ENCODE results near the gene KIAA0232.
"Not testable (repeated sequence)": the region's sequence is repeated elsewhere in the genome, so short reads cannot be mapped to it uniquely, and the experiment has no call there.

The KIAA0232 gene

DNA sequence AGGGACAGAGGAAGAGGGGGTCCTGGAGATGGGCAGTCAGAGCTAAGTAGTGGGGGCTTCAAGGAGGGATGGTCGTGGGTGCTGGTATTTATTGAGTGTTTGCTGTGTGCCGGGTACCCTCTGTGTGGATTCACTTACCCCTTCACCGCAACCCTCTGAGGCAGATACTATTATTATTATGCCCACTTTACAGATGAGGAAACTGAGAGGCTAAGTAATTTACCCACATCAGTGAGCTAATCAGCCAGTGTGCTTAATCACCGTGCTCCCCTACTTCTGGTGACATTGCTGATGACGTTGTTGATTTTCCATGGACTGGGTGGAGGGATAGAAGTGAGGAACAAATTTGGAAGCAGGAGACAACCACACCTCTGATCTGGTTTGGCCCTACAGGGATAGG, 4.1 kb upstream of the KIAA0232 start:
- no peak for DNase-seq

DNA sequence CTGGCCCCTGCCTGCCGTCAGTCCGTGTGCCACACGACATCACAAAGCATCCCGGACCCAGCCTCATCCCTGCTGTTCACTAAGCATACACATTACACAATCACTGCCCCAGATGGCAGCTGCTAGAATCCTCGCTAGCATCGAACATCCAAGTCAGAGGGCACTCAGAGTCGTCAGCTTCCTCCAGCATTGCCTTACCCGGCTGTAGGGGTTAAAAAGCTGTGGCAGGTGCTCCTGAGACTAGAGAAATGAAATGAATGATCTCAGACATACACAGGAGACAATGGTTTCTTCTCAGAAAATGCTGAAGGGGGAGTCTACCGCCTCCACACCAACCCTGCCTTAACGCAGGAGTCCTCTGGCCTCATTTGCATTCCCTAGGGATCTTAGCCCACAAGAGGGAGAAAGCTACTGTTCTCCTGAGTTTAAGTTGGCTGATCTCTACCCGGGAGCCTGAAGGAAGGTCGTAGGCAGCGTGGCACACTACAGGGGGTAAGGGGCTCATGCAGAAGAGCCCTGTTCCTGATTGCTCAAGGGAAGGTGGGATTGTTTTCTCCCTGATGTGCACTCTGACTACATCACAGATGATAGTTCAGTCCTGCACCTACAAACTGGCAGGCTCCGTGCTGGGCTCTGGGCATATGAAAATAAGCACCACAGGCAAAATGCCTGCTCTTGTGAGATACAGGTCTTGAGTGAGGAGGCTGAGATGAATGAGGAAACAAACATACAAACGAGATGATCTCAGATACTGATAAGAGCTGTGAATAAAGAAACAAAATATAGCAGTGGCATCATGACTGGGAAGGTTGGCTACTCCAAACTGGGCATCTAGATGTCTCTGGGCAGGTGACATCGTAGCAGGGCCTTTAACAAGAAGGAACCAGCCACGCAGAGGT, 2.6 kb upstream of the KIAA0232 start:
- peak; percentile 9 for DNase-seq

DNA sequence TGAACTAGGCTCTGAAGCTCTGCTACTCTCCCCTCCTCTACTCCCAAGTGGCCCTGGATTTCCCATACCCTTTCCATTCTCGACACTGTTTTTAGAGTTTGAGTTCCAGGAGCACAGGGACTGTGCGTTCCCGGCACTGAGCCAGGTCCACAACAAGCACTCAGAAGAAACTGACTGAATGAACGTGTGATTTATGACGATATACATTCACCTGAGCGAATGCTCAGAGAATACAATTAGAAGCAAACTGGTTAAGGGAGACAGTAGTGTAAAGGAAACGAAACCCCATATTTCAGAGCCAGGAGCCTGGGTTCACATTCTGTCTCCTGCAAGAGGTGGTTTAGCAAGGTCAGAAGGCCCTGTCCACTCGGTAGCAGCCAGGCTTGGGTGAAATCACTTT, 1.4 kb upstream of the KIAA0232 start:
- no peak for DNase-seq

DNA sequence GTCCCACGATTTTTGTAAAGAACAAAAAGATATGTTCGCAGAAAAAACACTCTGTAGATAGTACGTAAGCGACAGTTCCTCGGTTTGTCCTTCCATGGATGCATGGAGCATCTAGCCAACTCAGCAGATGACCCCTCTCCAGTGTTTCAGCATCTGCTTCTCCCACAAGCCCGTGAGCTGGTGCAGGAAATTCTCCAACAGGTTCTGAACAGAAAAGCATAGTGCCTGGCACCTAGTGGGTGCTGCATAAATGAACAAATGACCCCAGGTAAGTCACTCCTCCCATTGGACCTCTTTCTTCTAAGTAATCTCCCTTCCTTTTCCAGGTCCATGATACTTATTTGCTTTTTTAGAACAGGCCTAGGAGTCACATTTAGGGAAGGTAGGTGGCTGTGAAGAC, 966 bp upstream of the KIAA0232 start:
- no peak for DNase-seq

DNA sequence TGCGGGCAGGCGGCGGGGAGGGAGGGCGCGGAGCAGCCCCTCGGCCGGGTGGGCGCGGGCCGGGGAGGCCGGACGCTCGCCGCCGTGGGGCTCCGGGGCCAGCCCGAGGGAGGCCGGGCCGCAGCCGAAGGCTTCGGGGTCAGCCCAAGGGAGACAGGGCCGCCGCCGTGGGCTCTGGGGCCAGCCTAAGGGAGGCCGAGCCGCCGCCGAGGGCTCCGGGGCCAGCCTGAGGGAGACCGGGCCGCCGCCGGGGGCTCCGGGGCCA, 251 bp downstream of the KIAA0232 start:
- no peak for DNase-seq

DNA sequence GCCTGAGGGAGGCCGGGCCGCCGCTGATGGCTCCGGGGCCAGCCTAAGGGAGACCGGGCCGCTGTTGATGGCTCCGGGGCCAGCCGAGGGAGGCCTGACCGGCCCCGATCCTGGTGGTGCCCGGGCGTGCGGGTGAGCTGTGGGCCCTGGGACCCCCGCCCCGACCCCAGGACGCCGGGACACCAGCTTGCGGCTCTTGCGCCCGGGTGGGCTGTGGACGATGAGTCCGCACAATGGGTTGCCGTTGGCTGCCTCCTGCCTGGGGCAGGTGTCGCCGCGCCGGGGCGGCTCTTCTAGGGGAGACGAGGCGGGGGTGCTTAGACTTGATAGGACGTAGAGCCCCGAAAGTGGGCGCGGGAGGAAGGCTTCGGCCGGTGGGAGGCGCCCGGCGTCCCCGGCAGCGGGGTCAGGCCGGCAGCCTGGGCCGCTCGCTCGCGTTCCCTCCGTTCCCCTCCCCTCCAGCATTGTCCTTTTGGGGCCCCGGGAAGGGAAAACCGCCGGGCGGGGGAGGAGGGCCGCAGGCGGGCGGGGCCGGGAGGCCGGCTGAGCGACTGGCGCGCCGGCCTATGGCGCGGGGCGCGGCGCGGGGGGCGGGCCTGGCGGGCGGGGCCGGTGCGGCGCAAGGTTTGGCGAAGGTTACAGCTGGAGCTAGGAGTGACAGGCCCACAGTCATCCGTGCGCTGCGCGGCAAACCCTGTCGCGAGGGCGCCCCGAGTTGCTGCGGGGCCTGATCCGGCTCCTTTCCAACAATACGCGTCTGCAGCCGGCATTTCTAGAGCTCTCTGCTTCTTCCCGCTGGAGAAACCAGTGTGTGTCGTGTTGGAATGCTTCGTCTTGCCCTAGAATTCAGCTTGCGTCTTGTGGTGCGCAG, 819 bp downstream of the KIAA0232 start:
- DNase-seq, result peak; percentile 27

DNA sequence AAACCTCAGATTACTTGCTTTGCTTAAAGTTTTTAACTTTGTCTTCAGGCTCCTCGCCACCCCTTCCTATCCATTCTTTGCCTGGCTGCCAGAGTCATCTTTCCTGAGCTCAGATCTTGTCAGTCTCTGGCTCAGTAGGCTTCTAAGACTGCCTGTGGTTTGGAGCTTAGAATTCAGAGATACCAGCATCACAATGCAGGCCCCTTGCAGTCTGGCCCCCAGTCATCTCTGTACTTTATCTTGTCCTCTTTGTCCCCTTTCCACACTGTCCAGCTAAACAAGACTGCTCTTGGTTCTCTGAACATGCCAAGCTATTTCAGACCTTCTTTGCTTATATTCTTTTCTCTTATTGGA, 3.0 kb downstream of the KIAA0232 start:
- no peak for DNase-seq

DNA sequence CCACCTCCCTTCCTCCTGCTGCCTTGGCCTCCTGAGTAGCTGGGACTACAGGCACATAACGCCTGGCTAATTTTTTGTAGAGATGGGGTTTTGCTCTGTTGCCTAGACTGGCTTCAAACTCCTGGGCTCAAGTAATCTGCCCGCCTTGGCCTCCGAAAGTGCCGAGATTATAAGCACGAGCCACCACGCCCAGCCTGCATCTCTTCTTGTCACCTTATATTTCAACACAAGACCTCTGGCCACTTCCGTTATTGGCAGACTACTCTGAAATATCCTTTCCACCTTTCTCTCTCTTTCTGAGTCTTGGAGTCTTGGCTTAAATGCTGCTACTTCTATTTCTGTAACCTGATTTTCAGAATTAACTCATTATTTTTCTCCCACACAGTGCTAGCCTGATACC, 5.6 kb downstream of the KIAA0232 start:
- DNase-seq, result no peak

DNA sequence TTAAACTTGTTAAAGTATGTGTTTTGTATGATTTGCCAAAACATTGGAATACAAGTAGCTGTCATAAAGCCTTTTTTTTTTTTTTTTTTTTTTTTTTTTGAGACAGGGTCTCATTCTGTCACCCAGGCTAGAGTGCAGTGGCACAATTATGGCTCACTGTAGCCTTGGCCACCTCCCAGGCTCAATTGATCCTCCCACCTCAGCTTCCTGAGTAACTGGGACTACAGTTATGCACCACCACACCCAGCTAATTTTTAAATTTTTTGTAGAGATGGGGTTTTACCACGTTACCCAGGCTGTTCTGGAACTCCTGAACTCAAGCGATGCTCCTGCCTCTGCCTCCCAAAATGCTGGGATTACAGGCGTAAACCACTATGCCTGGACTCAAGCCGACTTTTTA, 8.7 kb downstream of the KIAA0232 start:
- DNase-seq, result not testable (repeated sequence)

DNA sequence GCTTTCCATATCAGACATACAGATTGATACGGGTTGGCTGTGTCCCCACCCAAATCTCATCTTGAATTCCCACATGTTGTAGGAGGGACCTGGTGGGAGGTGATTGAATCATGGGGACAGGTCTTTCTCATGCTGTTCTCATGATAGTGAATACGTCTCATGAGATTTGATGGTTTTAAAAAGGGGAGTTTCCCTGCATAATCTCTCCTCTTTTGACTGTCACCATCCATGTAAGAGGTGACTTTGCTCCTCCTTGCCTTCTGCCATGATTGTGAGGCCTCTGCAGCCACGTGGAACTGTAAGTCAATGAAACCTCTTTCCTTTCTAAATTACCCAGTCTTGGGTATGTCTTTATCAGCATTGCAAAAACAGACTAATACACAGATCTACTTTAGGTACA, 9.3 kb downstream of the KIAA0232 start:
- DNase-seq, result not testable (repeated sequence)

DNA sequence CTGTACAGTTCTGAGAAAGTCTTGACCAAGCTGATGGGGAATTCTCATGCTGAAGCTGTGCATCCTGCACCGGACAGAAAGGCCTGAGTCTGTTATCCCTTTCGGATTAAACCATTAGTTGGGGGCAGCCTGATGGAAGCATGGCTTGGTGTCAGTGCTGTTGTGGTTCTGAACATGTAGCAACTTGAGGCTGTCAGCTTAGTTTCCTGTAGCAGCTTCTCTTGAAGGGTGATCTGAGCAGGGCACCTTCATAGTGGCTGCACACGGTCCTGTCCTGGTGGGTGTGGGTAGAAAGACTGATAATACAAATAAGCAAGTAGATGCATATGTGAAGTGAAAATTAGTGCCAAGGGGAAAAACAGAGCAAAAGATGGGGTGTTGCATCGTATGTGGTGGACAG, 11.7 kb downstream of the KIAA0232 start:
- no peak for DNase-seq

DNA sequence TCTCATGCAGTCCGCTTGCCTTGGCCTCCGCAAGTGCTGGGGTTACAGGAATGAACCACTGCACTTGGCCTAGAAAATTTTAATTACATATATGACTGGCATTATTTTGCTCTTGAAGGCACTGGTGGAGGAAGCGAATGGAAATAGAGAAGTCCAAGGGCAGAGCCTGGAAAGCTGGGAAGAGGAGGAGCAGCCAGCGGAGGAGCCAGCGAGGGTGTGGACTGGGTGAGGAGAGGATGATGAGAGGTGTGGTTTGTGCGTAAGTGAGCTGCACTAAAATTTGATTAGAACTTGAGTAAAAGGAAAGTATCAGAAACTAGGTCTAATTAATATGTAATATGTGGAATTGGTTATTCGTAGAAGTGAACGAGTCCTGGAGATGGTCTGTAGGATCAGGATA, 13.3 kb downstream of the KIAA0232 start:
- no peak for DNase-seq

DNA sequence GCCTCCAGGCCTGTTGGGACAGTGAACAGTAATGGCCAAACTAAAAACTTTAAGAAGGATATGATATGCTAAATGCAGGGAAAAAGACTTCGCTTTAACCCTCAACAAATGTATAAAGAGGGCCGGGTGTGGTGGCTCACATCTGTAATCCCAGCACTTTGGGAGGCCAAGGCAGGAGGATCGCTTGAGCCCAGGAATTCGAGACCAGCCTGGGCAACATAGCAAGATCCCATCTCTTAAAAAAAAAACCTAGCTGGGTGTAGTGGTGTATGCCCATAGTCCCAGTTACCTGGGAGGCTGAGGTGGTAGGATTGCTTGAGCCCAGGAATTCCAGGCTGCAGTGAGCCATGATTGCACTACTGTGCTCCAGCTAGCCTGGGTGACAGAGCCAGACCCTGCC, 14.8 kb downstream of the KIAA0232 start:
- not testable (repeated sequence) for DNase-seq

DNA sequence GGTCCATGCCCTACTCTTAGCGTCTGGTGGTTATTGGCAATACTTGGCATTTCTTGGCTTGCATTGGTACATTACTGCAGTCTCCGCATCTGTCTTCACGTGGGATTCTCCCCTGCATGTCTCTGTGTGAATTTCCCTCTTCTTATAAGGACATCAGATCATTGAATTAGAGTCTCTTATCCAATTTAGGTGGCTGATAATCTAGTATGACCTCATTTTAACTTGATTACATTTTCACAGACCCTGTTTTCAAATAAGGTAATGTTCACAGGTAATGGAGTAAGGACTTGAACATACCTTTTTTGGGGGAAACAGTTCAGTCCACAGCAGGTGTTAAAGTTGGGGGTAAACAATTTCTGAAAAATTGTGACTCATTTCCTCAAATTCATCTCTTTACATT, 16.6 kb downstream of the KIAA0232 start:
- no peak for DNase-seq

DNA sequence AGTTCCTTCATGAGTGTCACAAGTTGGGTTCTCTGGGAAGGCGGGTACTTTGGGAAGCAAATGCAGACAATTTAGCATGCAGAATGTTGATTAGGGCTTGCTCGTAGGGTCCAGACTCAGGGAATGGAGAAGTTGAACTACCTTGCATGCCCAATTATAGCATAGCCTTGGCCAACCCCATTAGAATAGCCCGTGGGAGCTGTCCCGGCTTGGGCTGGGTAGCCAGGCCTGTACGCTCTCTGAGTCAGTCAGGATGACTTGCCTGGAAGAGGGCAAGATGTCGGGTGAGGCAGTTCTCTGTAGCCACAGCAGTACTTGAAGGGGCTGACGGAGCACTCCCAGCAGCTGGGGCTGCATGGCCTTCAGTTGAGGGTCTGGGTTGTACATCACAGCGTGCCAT, 19.5 kb downstream of the KIAA0232 start:
- DNase-seq, result no peak

DNA sequence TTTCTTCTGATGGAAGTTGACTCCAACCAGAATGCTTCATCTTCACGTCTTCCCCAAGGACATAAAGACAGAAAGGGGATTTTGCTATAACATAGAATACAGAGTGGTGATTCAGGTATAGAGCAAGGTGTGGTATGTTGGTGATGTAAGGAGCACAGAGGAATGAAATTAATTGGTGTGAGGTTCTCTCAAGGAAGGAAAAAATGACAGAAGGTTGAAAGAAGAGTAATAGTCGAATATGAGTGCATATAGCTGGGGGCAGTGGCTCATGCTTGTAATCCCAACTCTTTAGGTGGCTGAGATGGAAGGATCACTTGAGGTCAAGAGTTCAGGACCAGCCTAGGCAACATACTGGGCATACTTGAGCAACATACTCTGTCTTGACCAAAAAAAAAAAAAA, 20.1 kb downstream of the KIAA0232 start:
- DNase-seq, result no peak

DNA sequence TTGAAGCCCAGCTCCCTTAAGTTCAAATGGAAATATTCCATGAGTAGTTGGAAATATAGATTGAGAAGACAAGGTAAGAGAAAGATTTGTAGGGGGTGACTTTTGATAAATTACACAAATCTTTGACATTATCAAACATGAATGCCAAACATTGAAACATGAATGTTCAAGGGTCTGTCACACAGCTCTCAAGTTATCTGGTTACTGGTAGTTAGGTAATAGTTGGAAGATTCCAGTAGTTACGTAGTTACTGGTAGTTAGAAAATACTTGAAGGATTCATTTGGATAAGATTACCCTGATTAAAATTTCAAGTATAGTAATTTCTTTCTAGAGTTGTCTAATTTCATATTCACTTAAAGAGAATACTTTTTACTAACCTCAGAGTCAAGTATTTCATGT, 20.7 kb downstream of the KIAA0232 start:
- no peak for DNase-seq

DNA sequence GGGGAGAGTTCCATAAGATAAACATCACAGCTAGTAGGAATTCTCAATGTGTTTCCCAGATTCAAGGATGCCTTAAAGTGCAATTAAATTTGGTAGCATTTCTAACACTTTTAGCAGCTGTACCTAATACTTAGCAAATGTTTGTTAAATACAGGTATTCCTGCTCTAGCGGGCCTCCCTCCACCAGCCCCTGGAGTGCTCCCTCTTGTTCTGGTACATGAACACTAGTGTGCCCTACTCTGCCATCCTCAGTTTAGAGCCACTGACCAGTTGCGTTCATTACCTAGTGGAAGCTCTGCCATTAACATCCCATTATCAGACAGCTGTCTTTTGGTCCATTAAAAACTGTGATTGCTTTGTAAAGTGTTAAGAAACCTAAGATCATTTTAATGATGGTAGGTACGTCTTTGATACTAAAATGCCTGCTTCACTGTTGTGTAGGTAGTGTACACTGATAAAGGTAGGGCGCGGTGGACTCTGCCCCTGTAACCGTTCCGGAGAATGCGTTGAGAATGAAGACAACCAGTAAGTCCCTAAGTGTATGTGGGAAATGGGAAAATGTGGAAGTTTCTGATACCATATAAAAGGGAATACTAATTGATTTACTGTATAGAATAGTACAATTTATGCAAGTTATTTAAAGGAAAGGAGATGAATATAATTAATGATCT, 21.7 kb downstream of the KIAA0232 start:
- DNase-seq, result no peak

DNA sequence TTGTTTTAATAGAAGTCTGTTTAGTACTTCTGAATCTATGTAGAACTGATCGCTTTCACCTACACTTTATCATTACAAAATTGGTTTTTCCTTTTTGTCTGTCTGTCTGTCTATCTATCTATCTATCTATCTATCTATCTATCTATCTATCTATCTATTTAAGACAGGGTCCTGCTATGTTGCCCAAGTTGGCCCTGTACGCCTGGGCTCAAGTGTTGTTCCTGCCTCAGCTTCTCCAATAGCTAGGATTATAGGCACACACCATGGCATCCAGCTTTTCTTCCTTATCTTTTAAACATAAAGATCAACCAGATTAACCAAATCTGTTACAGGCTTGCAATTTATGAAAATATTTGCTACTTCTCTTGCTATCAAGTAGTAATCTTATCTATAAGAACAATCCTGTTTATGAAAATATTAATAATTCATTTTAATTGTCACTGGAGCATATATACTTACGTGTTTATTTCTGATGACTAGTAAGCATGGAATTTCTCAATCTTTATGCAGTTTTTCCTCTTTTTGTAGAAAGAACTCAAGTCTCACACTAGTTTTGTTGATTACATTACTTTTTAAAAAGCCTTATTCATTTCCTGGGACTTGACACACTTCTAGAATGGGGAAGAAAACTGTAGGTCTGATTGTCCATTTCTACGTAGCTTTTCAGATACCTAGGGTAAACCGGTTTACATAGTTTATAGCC, 24.5 kb downstream of the KIAA0232 start:
- no peak for DNase-seq

DNA sequence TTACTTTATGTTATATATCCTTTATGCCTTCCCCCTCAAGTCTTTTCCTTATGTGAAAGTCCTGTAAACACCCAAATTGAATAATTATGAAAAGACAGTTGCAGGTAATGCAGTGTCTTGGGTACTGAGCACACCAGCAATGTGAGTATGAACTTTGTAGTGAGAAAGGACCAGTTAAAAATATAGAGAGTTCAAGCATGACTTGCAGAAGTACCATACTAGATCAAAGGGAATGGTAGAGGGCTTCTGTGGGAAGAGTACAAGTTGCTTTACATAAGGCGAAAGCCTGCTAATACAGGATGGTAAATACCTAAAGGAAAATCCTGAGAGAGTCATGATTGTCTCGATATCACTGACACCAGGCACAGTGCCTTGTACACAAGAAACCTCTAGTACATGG, 25.7 kb downstream of the KIAA0232 start:
- no peak for DNase-seq

DNA sequence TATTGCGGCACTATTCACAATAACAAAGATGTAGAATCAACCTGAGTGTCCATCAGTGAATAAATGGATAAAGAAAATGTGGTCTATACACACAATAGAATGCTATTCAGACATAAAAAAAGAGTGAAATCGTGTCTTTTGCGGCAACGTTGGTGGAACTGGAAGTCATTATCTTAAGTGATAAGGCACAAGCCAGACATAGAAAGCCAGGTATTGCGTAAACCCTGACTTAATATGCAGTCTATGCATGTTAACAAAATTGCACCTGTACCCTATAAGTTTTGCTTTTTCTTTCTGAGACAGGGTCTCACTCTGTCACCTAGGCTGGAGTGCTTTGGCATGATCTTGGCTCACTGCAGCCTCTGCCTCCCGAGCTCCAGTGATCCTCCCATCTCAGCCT, 28.6 kb downstream of the KIAA0232 start:
- DNase-seq, result no peak

DNA sequence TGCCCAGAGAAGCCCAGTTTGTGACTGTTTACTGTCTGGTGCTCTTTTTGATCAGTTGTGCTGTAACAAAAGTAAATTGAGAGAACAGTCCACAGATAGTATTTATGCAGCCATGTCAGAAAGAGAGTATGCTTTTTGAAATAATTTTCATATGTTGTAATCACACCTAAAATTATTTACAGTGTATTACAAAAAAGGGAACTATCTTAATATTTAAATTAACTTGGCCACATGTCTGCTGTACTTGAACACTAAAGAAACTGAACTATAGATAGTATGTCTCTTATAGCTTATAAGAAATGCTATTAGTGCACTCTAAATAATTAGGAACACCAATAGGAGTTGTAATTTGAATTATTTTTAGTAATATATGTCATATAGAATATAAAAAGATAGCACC, 30.2 kb downstream of the KIAA0232 start:
- no peak for DNase-seq

DNA sequence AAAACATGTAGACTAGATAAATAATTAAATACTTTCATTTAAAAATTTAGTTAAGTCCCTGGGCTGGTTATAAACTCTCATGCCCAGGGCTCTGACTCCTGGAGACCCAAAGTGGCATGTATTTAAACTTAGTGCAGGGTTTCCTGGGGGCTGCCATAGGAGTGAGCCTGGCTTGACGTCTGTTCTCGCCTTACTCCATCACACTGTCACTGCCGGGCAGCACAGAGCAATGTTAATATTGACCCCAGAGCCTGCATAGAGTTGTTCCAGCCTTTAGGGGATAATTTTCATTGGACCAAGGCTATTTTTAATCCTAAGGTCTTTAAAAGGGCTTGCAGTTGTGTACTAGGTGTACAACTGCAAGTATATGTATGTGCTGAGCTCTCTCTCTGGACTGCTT, 31.2 kb downstream of the KIAA0232 start:
- no peak for DNase-seq
